Lung (tissue), 12 donors: Measurements from ENCODE around the gene TCF7. TPM values are rescaled to one million over a fixed set of nuclear protein-coding genes. Genes with fewer than 3 reads are reported as not detected.

Source experiments
- ATAC-seq: fragments of 200-7000 bp; cut with Tn5 transposase; one replicate; pipeline ENCODE4 v1.9.1; 2020; ENCODE audit warnings: moderate number of reproducible peaks; ENCODE audit not compliant: insufficient read depth, low FRiP score
- DNase-seq, 3 donors: peaks; one replicate each; pipeline ENCODE4 v3.0.0-alpha.2; 2013 to 2017
- H3K27ac ChIP-seq, 2 donors: one replicate each; pipeline ENCODE4 v1.5.1; 2013; ENCODE audit warnings: mild to moderate bottlenecking in 2 of 2, moderate library complexity in 2 of 2, control low read depth in 1 of 2, inconsistent platforms in 1 of 2, low read depth in 1 of 2, low read length in 1 of 2
- H3K27me3 ChIP-seq, 3 donors: one replicate each; pipeline ENCODE4 v1.5.1; 2013; ENCODE audit warnings: low read length in 2 of 3; ENCODE audit not compliant: control insufficient read depth in 3 of 3, insufficient read depth in 3 of 3
- H3K36me3 ChIP-seq, 4 donors: one replicate each; pipeline ENCODE4 v1.5.1; 2013; ENCODE audit warnings: low read length in 4 of 4, mild to moderate bottlenecking in 1 of 4, moderate library complexity in 1 of 4; ENCODE audit not compliant: control insufficient read depth in 4 of 4, insufficient read depth in 4 of 4
- H3K4me1 ChIP-seq, 5 donors: one replicate each; pipeline ENCODE4 v1.5.1; 2013; ENCODE audit warnings: low read length in 5 of 5, mild to moderate bottlenecking in 2 of 5, moderate library complexity in 1 of 5; ENCODE audit not compliant: control insufficient read depth in 5 of 5, insufficient read depth in 5 of 5
- H3K4me3 ChIP-seq: one replicate; pipeline ENCODE4 v1.5.1; 2013; ENCODE audit warnings: mild to moderate bottlenecking, control low read depth, moderate library complexity
- H3K9ac ChIP-seq, 2 donors: one replicate each; pipeline ENCODE4 v1.5.1; 2013; ENCODE audit warnings: low read length in 2 of 2, control low read depth in 1 of 2; ENCODE audit not compliant: insufficient read depth in 1 of 2
- H3K9me3 ChIP-seq, 4 donors: one replicate each; pipeline ENCODE4 v1.5.1; 2013; ENCODE audit warnings: low read length in 3 of 4, mild to moderate bottlenecking in 1 of 4, moderate library complexity in 1 of 4; ENCODE audit not compliant: control insufficient read depth in 4 of 4, insufficient read depth in 3 of 4
- CTCF ChIP-seq: IDR thresholded peaks from 2 replicates; pipeline ENCODE4 v1.5.1; 2012; ENCODE audit warnings: mild to moderate bottlenecking; ENCODE audit errors: control extremely low read depth, extremely low read depth
- WGBS, 2 donors: extraction: QIAGEN DNeasy Blood & Tissue Kit; methylation state at CpG; one replicate each; pipeline ENCODE4 v1.1.7; 2013; 5-methylcytosine and 5-hydroxymethylcytosine counted together
- polyA plus RNA-seq, 2 donors: library from polyadenylated mRNA; stranded (reverse); fragments of 200-250 nt; gene quantifications; one replicate each; pipeline ENCODE4 v1.2.1, GENCODE V29; 2013
- total RNA-seq, 2 donors: library from RNA; depleted of rRNA in 1 of 2; stranded (reverse); fragments of >200 nt in 1 of 2; gene quantifications; one replicate each; pipeline ENCODE4 v1.2.1, GENCODE V29; 2014 to 2021
- donor health status: control.
- donor health status: control.
- donor health status: Bipolar disorder and iron deficiency.
- donor health status: healthy.
- donor health status: DM: yes; HTN: yes; CAD: no.

Gene TCF7
- total and polyA plus RNA-seq, 4 donors = 2.9 to 6.0 (median 3.4) TPM

DNA sequence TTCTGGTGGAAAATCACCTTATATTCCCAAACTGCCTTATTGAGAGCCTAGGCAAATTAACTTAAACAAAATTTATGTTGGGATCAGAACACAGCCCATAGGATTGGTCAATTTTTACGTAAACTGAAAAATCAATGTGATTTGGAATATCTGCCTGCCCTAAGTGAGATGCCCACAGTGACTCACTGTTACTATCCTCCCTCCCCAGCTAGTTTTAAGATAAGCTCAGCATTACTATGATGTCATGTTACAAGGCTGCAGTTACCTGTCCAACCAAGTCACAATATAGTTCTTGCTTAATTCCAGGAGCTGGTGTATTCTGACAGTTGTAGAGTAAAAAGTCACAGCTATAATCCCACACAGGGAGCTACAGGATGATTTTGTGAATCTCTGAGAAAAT, 39.2 kb downstream of the TCF7 start:
- Histone ChIP-seq H3K27ac (no peak overlapping the region), H3K9me3 (no peaks in the 10 kb centered on the region), H3K27me3 (no peaks in the 10 kb centered on the region), H3K36me3 (peaks cover 18 to 57% (median 44%) of the 10 kb centered on the region in 4 donors), H3K9ac (no peak overlapping the region), H3K4me3 (no peak overlapping the region), H3K4me1 (peaks cover 7 to 17% (median 8%) of the 10 kb centered on the region in 5 donors)
- ATAC-seq = no peak
- 98 to 100% methylated on average over 1 of the region's 1 CpG for WGBS, 2 donors
- TF ChIP-seq CTCF = no peak
- no peak for DNase-seq

DNA sequence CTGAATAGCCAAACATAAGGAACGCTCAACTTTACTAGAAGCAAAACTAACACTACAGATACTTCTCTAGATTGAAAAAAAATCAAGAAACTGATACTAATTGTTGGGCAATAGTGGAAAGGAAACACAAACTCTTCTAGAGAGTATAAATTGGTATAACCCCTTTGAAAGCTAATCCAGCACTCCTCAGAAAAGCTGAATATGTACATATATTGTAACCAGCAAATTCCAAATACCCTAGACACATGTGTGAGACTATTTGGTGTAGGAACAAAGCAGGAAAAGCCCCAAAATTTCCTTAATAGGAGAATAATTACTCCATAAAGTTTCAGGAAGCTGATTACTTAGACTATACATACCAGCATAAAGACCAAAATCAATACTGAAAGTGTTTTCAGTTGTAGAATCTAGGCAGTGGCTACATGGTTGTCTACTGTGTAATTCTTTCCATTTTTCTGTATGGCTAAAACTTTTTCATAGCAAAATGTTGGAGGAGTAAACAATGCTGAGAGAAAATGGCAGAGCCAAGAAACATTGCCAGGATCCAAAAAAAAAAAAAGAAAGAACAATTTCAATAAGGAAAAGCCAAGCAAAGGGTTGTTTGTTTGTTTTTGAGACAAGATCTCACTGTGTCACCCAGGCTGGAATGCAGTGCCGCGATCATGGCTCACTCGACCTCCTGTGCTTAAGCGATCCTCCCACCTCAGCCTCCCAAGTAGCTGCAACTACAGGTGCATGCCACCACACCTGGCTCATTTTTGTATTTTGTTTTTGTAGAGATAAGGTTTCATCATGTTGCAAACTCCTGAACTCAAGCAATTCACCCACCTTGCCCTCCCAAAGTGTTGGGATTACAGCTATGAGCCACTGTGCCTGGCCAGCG, 47.3 kb downstream of the TCF7 start:
- DNase-seq = no peak
- H3K9ac ChIP-seq = no peak overlapping the region
- no peaks in the 10 kb centered on the region for H3K27me3 ChIP-seq
- peaks cover 0 to 5% (median 2%) of the 10 kb centered on the region in 4 donors for H3K9me3 ChIP-seq
- TF ChIP-seq CTCF = no peak
- H3K4me1 ChIP-seq = peaks cover 0 to 2% (median 0%) of the 10 kb centered on the region in 5 donors
- no peak for ATAC-seq
- peaks cover 21 to 53% (median 33%) of the 10 kb centered on the region in 4 donors for H3K36me3 ChIP-seq
- 95 to 97% methylated on average over 6 of the region's 6 CpGs for WGBS, 2 donors
- no peak overlapping the region for H3K27ac ChIP-seq
- no peak overlapping the region for H3K4me3 ChIP-seq

DNA sequence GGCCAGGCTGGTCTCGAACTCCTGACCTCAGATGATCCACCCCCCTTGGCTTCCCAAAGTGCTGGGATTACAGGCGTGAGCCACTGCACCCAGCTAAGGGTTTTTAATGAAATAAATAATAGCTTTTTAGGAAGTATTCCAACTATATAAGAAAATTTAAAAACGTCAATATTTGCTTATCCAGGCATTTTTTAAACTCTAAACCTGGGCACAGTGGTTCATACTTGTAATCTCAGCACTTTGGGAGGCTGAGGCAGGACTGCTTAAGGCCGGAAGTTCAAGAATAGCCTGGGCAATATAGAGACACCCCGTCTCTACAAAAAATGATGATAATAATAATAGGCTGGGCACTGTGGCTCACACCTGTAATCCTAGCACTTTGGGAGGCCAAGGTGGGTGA, 48.1 kb downstream of the TCF7 start:
- Histone ChIP-seq H3K36me3 (peaks cover 18 to 56% (median 33%) of the 10 kb centered on the region in 4 donors), H3K4me1 (peaks cover 0 to 2% (median 0%) of the 10 kb centered on the region in 5 donors), H3K4me3 (no peak overlapping the region), H3K27me3 (no peaks in the 10 kb centered on the region), H3K9me3 (peaks cover 0 to 5% (median 2%) of the 10 kb centered on the region in 4 donors), H3K27ac (no peak overlapping the region), H3K9ac (no peak overlapping the region)
- ATAC-seq (no peak), DNase-seq (no peak)
- TF ChIP-seq CTCF = no peak
- 96% methylated on average over 5 of the region's 5 CpGs for WGBS, 2 donors
